ENCODE measurements around the gene VPS35L.

- no peak for TF ChIP-seq EZH2 (IDR thresholded peaks at IDR 0.05; ENCODE audit: borderline replicate concordance, insufficient read depth, low read depth, low read length, poor library complexity, severe bottlenecking)
- TF ChIP-seq, protein P1, sequence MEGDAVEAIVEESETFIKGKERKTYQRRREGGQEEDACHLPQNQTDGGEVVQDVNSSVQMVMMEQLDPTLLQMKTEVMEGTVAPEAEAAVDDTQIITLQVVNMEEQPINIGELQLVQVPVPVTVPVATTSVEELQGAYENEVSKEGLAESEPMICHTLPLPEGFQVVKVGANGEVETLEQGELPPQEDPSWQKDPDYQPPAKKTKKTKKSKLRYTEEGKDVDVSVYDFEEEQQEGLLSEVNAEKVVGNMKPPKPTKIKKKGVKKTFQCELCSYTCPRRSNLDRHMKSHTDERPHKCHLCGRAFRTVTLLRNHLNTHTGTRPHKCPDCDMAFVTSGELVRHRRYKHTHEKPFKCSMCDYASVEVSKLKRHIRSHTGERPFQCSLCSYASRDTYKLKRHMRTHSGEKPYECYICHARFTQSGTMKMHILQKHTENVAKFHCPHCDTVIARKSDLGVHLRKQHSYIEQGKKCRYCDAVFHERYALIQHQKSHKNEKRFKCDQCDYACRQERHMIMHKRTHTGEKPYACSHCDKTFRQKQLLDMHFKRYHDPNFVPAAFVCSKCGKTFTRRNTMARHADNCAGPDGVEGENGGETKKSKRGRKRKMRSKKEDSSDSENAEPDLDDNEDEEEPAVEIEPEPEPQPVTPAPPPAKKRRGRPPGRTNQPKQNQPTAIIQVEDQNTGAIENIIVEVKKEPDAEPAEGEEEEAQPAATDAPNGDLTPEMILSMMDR (IDR thresholded peaks at IDR 0.05) = no peak
Measured at GRCh38 chr16:19555938-19556771, 652 bp downstream of the VPS35L start.
